MM.1S (cell line): ENCODE data around the gene NKX2-3.

Experiments
- DNase-seq: peaks from one replicate; pipeline ENCODE4 v3.0.0-alpha.2; 2015
- H2AFZ ChIP-seq: fragments of 300-600 bp; sonication (generic); 2 replicates; pipeline ENCODE4 v1.6.0; 2016; ENCODE audit warnings: antibody characterized with exemption, low read length
- H3F3A ChIP-seq: fragments of 300-600 bp; sonication (generic); 2 replicates; pipeline ENCODE4 v1.6.1; 2016; ENCODE audit warnings: mild to moderate bottlenecking, antibody characterized with exemption, low read length, moderate library complexity, mixed read lengths; ENCODE audit not compliant: insufficient read depth
- H3K27ac ChIP-seq: fragments of 300-600 bp; sonication (generic); 2 replicates; pipeline ENCODE4 v1.5.1; 2016; ENCODE audit warnings: mild to moderate bottlenecking, low read length
- H3K27me3 ChIP-seq: fragments of 300-600 bp; sonication (generic); replicated peaks from 2 replicates; pipeline ENCODE4 v1.6.0; 2016; ENCODE audit warnings: low read length; ENCODE audit not compliant: insufficient read depth
- H3K36me3 ChIP-seq: fragments of 300-600 bp; sonication (generic); replicated peaks from 2 replicates; pipeline ENCODE4 v1.6.1; 2016; ENCODE audit warnings: mild to moderate bottlenecking, low read length, mixed read lengths; ENCODE audit not compliant: insufficient read depth
- H3K4me1 ChIP-seq: fragments of 300-600 bp; sonication (generic); 2 replicates; pipeline ENCODE4 v1.6.1; 2016; ENCODE audit warnings: low read length, mixed read lengths
- H3K4me2 ChIP-seq: fragments of 300-600 bp; sonication (generic); 2 replicates; pipeline ENCODE4 v1.6.0; 2016; ENCODE audit warnings: low read depth, low read length
- H3K4me3 ChIP-seq: fragments of 300-600 bp; sonication (generic); 2 replicates; pipeline ENCODE4 v1.5.1; 2016; ENCODE audit warnings: low read length, mixed read lengths
- H3K79me2 ChIP-seq: fragments of 300-600 bp; sonication (generic); 2 replicates; pipeline ENCODE4 v1.6.1; 2016; ENCODE audit warnings: mixed run types, low read length, mixed read lengths
- H3K9ac ChIP-seq: fragments of 300-600 bp; sonication (generic); 2 replicates; pipeline ENCODE4 v1.6.1; 2016; ENCODE audit warnings: low read length, mixed read lengths
- H3K9me2 ChIP-seq: fragments of 300-600 bp; sonication (generic); replicated peaks from 2 replicates; pipeline ENCODE4 v1.6.1; 2016; ENCODE audit warnings: mild to moderate bottlenecking, low read length, mixed read lengths; ENCODE audit not compliant: insufficient read depth
- H3K9me3 ChIP-seq: fragments of 300-600 bp; sonication (generic); replicated peaks from 2 replicates; pipeline ENCODE4 v1.6.1; 2016; ENCODE audit warnings: mild to moderate bottlenecking, low read length, mixed read lengths; ENCODE audit not compliant: insufficient read depth
- H4K20me1 ChIP-seq: fragments of 300-600 bp; sonication (generic); 2 replicates; pipeline ENCODE4 v1.6.1; 2016; ENCODE audit warnings: mild to moderate bottlenecking, low read length, moderate library complexity, mixed read lengths; ENCODE audit not compliant: insufficient read depth
- EZH2 ChIP-seq: fragments of 300-600 bp; sonication (generic); optimal IDR thresholded peaks from 2 replicates; pipeline ENCODE3; 2017; ENCODE audit warnings: low read depth, mild to moderate bottlenecking, antibody characterized with exemption, low read length, mixed read lengths
- EZH2phosphoT487 ChIP-seq: fragments of 300-600 bp; sonication (generic); IDR thresholded peaks from 2 replicates; pipeline ENCODE4 v1.6.1; 2018; ENCODE audit warnings: antibody characterized with exemption, low read length
- TF ChIP-seq, protein P1 (sequence below): fragments of 300-600 bp; sonication (generic); IDR thresholded peaks from 2 replicates; pipeline ENCODE4 v1.5.1; 2016; ENCODE audit warnings: antibody characterized with exemption, low read length, mixed read lengths

NKX2-3 gene

DNA sequence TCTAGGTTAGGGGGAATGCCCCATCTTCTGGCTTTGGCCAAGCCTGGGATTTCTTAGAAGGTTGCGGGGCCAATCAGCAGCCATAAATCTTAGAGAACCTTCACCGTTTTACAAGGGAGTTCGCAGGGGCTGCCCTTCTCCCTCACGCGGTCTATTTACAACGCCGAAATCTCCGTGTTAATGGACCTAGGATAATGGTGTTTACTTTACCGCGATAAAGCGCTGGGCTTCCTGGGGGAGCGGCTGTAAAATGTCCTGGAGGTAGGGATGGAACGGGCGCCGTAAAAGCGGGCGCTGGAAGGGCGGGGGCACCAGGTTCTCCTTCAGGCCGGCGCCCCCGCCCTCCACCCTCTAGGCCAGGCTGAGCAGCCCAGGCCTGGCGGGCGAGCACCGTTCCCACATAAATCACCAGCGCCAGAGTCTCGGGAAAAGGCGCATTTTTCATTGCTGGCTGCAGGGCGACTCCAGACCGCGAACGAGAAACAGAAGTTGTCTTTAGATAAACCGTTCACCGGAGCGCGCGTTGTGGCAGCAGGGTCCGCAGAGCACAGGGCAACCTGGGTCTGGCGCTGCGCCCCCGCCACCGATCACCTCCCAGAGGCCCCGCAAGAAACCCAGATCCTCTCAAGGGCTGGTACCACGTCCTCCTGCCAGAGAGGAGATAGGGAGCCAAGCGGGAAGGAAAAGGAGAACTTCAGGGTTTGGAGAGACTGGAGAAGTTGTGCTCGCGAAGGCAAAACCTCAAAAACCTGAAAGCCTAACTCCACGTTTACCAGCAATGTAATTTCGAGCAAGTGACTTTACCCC, 12.5 kb upstream of the NKX2-3 start:
- Histone ChIP-seq H3K4me3 (no peak overlapping the region), H3K9ac (no peak overlapping the region), H3K4me2 (no peak overlapping the region), H4K20me1 (no peaks in the 10 kb centered on the region), H3F3A (no peaks in the 10 kb centered on the region), H3K36me3 (no peaks in the 10 kb centered on the region), H3K9me3 (no peaks in the 10 kb centered on the region), H2AFZ (no peak overlapping the region), H3K4me1 (no peaks in the 10 kb centered on the region), H3K27me3 (peaks cover 7% of the 10 kb centered on the region; the same call in 1 of the 2 replicates), H3K79me2 (no peaks in the 10 kb centered on the region), H3K9me2 (no peaks in the 10 kb centered on the region), H3K27ac (no peak overlapping the region)
- no peak for TF ChIP-seq EZH2phosphoT487
- TF ChIP-seq, protein P1, sequence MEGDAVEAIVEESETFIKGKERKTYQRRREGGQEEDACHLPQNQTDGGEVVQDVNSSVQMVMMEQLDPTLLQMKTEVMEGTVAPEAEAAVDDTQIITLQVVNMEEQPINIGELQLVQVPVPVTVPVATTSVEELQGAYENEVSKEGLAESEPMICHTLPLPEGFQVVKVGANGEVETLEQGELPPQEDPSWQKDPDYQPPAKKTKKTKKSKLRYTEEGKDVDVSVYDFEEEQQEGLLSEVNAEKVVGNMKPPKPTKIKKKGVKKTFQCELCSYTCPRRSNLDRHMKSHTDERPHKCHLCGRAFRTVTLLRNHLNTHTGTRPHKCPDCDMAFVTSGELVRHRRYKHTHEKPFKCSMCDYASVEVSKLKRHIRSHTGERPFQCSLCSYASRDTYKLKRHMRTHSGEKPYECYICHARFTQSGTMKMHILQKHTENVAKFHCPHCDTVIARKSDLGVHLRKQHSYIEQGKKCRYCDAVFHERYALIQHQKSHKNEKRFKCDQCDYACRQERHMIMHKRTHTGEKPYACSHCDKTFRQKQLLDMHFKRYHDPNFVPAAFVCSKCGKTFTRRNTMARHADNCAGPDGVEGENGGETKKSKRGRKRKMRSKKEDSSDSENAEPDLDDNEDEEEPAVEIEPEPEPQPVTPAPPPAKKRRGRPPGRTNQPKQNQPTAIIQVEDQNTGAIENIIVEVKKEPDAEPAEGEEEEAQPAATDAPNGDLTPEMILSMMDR = no peak
- TF ChIP-seq EZH2 = no peak
- DNase-seq = no peak

DNA sequence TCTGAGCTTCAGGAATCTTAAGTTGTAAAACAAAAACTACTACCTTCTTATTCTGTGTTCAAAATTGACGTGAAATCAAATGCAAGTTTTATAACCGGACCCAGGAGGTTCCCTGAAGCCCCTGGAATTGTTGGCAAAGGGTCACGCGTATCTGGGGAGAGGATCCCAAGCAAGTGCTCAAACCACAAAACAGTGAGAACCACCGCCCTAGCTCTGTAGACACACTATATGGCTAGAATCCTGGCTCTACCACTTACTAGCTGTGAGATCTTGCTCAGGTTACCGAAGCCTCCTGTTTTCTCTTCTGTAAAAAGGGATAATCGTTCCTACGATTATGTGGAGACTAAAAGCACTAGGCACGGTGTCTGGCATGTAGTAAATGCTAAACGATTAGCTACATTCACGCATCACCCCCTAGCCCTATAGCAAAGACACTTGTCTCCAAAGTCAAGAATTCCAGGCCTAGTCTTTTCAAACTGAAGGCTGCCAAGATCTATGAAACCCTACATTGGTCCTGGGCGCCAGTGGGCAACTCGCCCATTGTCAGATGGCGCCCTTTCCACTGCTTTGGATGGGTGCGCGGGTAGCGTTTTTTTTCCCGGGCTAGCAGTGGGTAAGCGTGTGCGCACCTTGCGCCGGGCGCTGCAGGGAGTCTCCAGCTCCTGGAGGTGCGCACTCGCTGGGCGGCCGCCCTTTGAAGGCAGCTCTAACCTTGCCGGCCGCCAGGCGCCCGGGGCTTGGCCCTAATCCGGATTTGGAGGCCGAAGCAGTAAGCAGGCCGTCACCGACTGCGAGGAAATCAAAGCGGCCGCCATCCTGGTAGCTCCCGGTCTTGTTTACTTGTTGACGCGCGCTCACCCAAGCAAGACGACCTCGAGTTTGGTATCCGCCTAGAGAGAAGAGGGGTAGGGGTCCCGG, 11.6 kb upstream of the NKX2-3 start:
- no peak overlapping the region for H2AFZ ChIP-seq
- H3K4me1 ChIP-seq = no peaks in the 10 kb centered on the region
- H3K27me3 ChIP-seq = peaks cover 7% of the 10 kb centered on the region; the same call in 1 of the 2 replicates
- no peaks in the 10 kb centered on the region for H3K9me2 ChIP-seq
- H3K9me3 ChIP-seq = no peaks in the 10 kb centered on the region
- H3F3A ChIP-seq = no peaks in the 10 kb centered on the region
- H3K4me3 ChIP-seq = no peak overlapping the region
- no peak overlapping the region for H3K4me2 ChIP-seq
- H3K27ac ChIP-seq = no peak overlapping the region
- DNase-seq = no peak
- H3K79me2 ChIP-seq = no peaks in the 10 kb centered on the region
- no peak overlapping the region for H3K9ac ChIP-seq
- H3K36me3 ChIP-seq = no peaks in the 10 kb centered on the region
- TF ChIP-seq EZH2 (no peak), EZH2phosphoT487 (no peak)
- TF ChIP-seq, protein P1 = no peak
- no peaks in the 10 kb centered on the region for H4K20me1 ChIP-seq

DNA sequence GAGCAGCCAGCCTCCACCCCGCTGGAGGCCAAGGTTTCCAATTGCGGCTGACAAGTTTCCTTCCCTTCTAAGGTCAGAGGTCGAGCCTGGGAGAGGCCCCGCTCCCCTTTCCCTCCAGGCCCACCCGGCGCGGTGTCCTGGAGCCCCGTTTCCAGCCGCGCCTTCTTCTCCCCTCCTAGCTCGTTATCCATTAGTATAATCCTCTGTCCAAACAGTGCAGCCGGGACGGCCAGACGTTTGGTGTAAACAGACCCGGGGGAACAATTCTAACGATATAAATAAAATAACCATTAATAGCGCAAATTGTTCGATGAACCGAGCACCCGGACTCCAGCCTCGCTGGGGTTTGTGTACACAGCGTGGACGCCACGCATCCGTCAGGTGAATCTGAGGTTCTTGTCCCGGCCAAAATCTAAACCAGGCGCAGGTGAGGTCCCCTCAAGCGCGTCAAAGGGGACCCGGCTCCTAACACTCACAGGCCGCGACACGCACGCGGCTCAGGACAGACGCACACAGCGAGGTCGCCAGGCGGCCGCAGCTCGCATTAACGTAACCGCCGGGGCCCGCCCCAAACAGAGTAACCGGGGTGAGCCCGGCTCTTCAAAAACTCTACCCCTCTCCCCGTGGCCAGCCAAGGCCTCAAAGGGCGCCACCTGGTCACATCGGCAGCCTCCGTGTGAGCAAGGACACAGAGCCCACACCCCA, 10.8 kb upstream of the NKX2-3 start:
- H3K27me3 ChIP-seq = peaks cover 7% of the 10 kb centered on the region; the same call in 1 of the 2 replicates
- H3K4me1 ChIP-seq = no peaks in the 10 kb centered on the region
- no peaks in the 10 kb centered on the region for H4K20me1 ChIP-seq

More for the DNA sequence above, 10.8 kb upstream of the NKX2-3 start:
- Histone ChIP-seq H3K4me3 (no peak overlapping the region), H3K27ac (no peak overlapping the region), H3F3A (no peaks in the 10 kb centered on the region), H3K9me3 (no peaks in the 10 kb centered on the region), H3K4me2 (no peak overlapping the region), H2AFZ (no peak overlapping the region), H3K79me2 (no peaks in the 10 kb centered on the region), H3K9ac (no peak overlapping the region), H3K36me3 (no peaks in the 10 kb centered on the region), H3K9me2 (no peaks in the 10 kb centered on the region)
- no peak for DNase-seq
- TF ChIP-seq EZH2phosphoT487 = no peak
- TF ChIP-seq, protein P1 = no peak
- no peak for TF ChIP-seq EZH2
